Testis (tissue), 2 donors: ENCODE measurements around the gene DSE.

Experiments used
- CTCF ChIP-seq, 3 experiments: fragments of 450-650 bp in 2 of 3; fragments of 200-600 bp in 1 of 3; sonication (generic) in 1 of 3; IDR thresholded peaks; one replicate each; pipeline ENCODE4 v1.5.1; 2016 to 2019; ENCODE audit warnings: antibody characterized with exemption in 3 of 3, mild to moderate bottlenecking in 2 of 3, moderate library complexity in 1 of 3
- POLR2A ChIP-seq: fragments of 450-650 bp; IDR thresholded peaks from one replicate; pipeline ENCODE4 v1.6.1; 2017; ENCODE audit warnings: antibody characterized with exemption, mild to moderate bottlenecking, moderate library complexity

GRCh38 chr6:116465246-116465645 lies 94.5 kb downstream of the DSE start:
- TF ChIP-seq CTCF (IDR thresholded peaks at IDR 0.05) = no peak
- no peak for TF ChIP-seq POLR2A
